OCI-LY7 (cell line): ENCODE measurements around the gene LYPLA2.

Source experiments
- CTCF ChIP-seq: fragments of 200-600 bp; sonication (generic); conservative IDR thresholded peaks from 2 replicates; pipeline ENCODE4 v1.5.1; 2014; ENCODE audit warnings: mild to moderate bottlenecking, antibody characterized with exemption, low read length, moderate library complexity, mixed read lengths
- EZH2phosphoT487 ChIP-seq: fragments of 200-600 bp; sonication (generic); IDR thresholded peaks from 2 replicates; pipeline ENCODE4 v1.6.1; 2018; ENCODE audit warnings: low read depth, borderline replicate concordance, mild to moderate bottlenecking, mixed run types, antibody characterized with exemption, low read length, moderate library complexity, mixed read lengths

GRCh38 chr1:23759277-23759676 is 31.7 kb upstream of the LYPLA2 start:
- no peak for TF ChIP-seq CTCF
- TF ChIP-seq EZH2phosphoT487, result no peak
